Left ventricle myocardium superior (tissue), 1 donor: ENCODE measurements around the gene ELMO1. TPM values are rescaled to one million over a fixed set of nuclear protein-coding genes. Genes with fewer than 3 reads are reported as not detected.

Source experiments
- ATAC-seq: fragments of 200-7000 bp; cut with Tn5 transposase; one replicate; pipeline ENCODE4 v1.9.1; 2020; ENCODE audit warnings: mild to moderate bottlenecking, moderate library complexity
- DNase-seq: peaks from one replicate; pipeline ENCODE4 v3.0.0-alpha.2; 2020
- intact Hi-C: fragments of 100-400 bp; cut with micrococcal nuclease; formaldehyde crosslinking; loops from one replicate; pipeline ENCODE4 v1.11.0; 2022
- total RNA-seq: library from RNA; stranded (reverse); fragmentation: NEBNext Ultra II Directional; extraction: Animal tissue kit (Norgen Biotek cat#: 25700); gene quantifications from one replicate; pipeline ENCODE4 v1.2.1, GENCODE V29; 2021
- donor health status: DM: no; HTN: yes; CAD: no; lungs with severe emphysema.

ELMO1 gene
- total RNA-seq, 1 donor from 2014 or later = 13.0 TPM

DNA sequence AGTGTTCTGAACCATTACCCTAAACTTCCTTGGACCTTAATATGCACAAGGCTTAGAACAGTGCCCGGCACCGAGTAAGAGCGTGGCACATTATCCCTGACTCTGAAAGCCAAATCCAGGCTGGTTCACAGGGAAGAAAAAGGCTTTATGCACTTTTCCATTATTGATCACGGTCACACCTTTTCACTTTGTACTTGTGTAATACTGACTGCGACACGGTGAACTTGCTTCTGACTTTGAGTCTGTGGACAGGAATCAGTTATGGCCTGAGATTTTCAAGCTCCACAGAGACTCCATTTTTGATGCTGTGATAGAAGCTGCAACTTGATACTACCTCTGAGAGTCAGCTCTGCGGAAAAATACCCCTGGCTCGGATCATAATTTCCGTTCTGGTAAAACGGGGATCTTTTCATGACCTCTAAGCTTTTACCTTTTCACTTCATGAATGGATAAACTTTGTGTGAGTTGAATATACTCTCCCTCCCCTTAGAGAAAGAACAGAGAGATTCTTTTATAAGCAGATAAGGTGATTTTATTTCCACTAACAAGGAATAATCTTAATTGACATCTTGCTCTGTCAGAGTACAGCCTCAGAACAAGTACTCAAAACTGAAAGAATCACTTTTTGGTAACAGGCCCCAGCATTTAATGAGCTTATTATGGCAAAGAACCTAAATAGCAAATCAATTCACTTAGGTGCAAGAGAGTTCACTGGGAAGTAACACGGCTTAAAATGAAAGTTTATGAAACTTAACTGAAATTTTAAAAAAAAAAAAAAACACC lies 88.8 kb downstream of the ELMO1 start:
- no peak for ATAC-seq
- intact Hi-C loops = no loop called here
- no peak for DNase-seq

DNA sequence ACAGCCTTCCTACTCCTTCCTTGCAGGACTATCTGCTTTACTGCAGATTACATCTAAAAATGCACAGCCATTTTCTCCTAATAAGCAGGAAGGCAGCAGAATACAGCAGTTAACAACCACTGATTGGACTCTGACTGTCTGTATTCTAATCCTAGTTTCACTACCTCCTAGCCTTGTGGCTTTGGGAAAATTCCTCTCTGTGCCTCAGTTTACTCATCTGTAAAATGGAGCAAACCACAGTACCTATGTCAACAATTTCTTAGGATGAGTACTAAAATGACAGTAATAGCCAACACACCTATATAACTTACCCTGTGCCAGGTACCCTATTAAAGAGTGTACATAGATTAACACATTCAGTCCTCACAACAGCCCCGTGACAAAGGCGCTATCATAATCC lies 89.5 kb downstream of the ELMO1 start:
- DNase-seq (no peak), ATAC-seq (no peak)
- intact Hi-C loops = no loop called here

- DNase-seq (no peak), ATAC-seq (no peak)
- intact Hi-C loops = no loop called here
These were observed 91.0 kb downstream of the ELMO1 start for GRCh38 chr7:37357637-37357996.

- no peak for ATAC-seq
- intact Hi-C loops = no loop called here
- DNase-seq = no peak
These were observed 91.6 kb downstream of the ELMO1 start for GRCh38 chr7:37356911-37357636.

DNA sequence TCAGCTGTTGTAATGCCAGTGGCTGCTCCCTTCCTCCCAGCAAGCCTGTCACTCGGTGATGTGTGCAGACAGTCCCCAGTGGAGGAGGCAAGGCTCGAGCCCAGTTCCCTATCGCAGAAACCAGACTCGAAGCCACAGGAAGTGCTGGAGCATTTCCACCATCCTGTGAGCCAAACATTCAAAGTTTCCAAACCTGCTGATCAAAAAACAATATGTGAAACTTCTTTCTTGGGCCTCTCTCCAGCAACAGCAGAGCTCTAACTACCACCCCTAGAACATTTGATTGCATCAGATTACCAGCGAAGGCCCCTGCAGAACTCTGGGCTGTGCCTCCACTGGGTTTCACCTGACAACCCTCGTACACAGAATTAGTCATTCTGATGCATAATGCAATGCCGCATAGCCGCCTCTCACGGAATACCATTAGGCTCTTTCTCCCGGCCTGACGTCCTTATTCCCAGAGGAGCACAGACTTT lies 94.0 kb downstream of the ELMO1 start:
- peak; percentile 81 for DNase-seq
- intact Hi-C loops = no loop called here

DNA sequence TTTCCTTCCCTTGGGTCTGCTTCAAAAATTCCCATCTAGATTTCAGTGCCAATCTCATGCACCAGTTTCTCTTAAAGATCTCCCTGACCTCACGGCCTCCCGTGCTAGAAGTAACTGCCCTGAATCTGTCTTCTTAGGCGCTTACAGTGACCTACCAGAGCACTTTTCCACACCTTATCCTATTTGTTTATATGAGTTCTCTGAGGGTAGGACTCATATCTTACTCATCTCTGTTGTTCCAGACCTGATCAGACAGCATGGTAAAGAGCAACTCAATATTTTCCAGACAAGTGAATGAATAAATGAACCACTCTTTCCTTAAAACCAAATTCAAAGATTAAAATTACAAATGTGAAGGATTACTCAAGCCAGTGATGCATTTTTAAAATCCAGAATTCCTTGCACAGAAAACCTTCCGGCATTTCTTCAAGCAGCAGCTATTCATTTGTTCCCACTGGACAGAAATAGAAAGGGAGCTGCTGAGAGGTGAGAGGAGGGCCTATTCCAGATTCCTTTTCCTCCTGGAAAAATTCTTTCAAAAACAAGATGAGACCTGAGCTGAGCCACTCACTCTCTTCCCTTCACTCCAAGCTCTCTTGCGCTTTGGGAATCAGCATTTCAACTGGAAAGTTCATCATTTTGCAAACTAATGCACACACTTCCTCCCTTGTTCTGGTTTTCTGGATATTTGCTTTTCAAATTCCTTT lies 94.6 kb downstream of the ELMO1 start:
- DNase-seq (no peak), ATAC-seq (no peak)
- intact Hi-C loops = no loop called here

More for the DNA sequence above, 94.0 kb downstream of the ELMO1 start:
- peak; percentile 94 for ATAC-seq

- DNase-seq = peak; percentile 35
- ATAC-seq = peak; percentile 9
- intact Hi-C loops = no loop called here
These were observed 95.4 kb downstream of the ELMO1 start for GRCh38 chr7:37352974-37353948.

DNA sequence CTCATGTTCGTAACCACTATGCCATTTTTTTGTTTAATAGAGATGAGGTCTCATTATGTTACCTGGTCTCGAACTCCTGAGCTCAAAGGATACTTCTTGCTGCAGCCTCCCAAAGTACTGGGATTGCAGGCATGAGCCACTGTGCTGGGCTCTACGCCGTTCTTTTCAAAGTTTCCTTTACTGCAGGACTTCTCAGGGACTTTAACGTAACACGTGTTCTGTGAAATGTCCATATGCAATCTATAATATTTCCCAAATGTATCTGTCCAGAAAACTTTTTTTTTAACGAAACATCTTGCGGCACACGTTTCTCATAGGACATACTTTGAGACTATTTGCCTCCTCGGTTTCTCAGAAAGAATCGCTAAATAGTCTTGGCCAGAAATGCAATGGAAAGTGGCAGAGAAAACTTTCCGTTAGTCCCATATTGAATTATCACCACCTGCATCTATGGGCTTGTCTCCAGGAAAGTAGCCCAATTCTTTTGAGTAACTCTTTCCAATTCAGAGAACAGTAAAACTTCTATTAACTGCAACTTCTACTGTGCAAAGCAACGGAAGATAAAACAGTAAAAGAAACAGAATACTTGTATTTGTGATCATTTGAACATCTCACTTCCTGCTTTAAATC lies 96.3 kb downstream of the ELMO1 start:
- ATAC-seq (no peak), DNase-seq (no peak)
- intact Hi-C loops = no loop called here

DNA sequence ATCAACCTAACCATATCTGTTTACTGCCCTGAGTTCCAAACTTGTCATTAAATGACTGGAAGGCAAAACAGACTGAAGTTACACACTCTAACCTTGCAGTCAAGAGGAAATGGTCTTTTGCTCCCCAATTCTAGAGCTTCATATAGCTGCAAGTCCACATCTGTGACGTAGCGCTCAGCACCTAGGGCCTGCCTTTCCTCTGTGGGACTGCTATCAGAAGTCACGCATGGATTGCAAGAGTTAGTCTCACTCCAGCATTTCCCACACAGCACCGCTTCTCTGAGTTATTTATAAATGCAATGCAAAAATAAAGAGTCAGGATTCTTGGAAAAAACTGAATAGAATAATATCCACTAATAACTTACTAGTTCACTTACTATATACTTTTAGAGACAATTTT lies 96.9 kb downstream of the ELMO1 start:
- DNase-seq = no peak
- intact Hi-C loops = no loop called here
- ATAC-seq = no peak

DNA sequence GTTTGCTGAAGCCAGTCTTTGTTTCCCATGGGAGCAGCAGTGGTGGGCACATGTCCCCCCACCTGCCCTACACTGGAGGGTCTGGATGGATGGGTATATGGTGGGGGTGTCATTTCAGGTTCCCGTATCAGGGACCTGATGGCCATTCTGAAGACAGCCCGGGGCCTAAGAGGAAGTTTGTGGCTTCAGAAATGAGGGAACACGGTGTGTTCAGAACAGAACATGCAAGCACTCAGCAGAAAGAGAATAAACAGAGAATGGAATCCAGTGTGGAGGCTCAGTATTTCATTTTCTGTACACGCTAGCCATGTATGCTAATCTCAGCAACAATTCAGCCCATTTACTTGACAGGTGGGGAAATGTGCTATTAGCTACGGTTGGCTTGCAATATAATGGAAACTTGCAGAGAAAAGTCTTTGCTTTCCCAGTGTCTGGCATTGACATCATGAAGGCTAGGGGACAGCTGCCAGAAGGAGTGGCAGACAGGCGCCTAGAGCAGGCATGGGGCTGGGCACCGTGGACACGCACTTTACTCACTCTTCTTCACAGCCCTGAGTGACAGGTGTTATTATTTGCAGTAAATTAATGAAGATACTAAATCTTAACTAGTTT lies 98.6 kb downstream of the ELMO1 start:
- no peak for DNase-seq

GRCh38 chr7:37348982-37349381 lies 99.7 kb downstream of the ELMO1 start:
- DNase-seq (no peak), ATAC-seq (no peak)
- intact Hi-C loops = no loop called here

More for the DNA sequence above, 98.6 kb downstream of the ELMO1 start:
- intact Hi-C loops = no loop called here
- no peak for ATAC-seq

GRCh38 chr7:37346761-37347160 lies 101.9 kb downstream of the ELMO1 start:
- ATAC-seq (no peak), DNase-seq (no peak)
- intact Hi-C loops = no loop called here

GRCh38 chr7:37344886-37345579 lies 103.6 kb downstream of the ELMO1 start:
- DNase-seq = no peak
- intact Hi-C loops = no loop called here
- ATAC-seq = peak; percentile 60

GRCh38 chr7:37342688-37343471 lies 105.8 kb downstream of the ELMO1 start:
- intact Hi-C loops = no loop called here
- ATAC-seq = peak; percentile 68
- peak; percentile 30 for DNase-seq

- DNase-seq = no peak
- intact Hi-C loops = no loop called here
- ATAC-seq = no peak
These were observed 106.4 kb downstream of the ELMO1 start for GRCh38 chr7:37342176-37342687.

DNA sequence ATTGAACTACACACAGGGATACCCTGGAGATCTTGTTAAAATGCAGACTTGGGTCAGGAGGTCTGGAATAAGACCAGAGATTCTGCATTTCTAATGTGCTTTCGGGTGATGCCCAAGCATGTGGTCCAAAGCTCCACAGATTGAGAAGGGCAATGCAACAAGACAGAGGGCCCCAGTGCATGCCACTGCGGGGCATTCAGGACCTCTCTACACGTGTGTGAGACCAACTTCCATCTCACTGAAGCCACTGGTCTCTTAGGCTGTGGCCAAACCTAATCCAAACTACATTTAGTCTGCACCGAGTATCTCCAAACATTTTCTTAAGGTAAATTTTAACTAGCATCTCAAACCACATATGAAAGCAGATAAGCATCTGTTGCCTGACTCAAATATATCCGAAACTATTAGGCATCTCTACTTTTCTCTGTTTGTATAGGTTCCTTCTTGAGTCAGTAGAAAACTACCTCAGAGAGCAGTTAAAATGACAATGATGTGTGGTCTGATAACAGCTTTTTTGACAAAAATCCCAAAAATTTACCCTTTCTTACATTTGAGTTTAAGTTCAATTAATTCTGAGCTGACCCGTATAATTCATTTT lies 107.5 kb downstream of the ELMO1 start:
- intact Hi-C loops = no loop called here
- no peak for DNase-seq
- ATAC-seq = no peak
